GM19351 (cell line): ENCODE measurements around the gene ADAMTS15.

Source experiments
- ATAC-seq: cut with Tn5 transposase; IDR thresholded peaks from one replicate; pipeline ENCODE4 v1.9.1; 2021; ENCODE audit warnings: mild to moderate bottlenecking, moderate library complexity; ENCODE audit not compliant: unreplicated experiment

Gene ADAMTS15

DNA sequence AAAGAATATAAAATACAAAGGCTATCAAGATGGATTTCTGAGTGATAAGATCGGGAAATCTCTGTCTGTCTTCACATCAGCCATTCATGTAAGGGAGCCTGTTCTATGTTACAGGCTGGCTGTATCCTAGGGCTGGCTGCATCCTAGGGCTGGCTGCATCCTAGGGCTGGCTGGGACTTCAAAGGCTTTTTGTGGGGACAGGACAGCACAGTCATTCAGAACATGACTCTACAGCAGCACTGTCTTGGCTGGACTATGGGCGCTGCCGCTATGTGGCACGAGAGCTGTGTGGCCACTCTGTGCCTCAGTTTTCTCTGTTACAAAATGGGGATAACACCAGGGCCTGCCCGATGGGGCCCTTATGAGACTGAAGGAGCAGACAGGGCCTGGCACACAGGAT lies 30.2 kb upstream of the ADAMTS15 start:
- ATAC-seq, result no peak

DNA sequence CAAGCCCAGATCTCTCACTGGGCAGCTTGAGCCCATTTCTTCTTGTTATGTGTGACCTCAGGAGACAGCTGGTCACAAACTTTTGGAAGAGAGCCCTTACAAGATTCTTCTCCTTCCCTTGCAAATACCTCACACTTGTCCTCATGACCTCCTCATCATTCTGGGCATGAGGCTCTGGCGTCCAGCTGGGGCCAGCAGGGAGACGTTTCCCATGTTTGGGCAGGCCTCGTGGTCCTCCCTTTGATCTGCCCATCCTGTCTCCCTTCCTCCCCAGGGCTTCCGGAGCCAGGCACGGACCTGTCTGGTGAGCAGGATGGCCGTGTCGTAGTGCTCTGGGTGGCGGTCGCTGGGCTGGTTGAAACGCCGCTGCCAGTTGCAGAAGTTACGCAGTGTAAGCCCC lies 29.7 kb upstream of the ADAMTS15 start:
- ATAC-seq, result no peak

DNA sequence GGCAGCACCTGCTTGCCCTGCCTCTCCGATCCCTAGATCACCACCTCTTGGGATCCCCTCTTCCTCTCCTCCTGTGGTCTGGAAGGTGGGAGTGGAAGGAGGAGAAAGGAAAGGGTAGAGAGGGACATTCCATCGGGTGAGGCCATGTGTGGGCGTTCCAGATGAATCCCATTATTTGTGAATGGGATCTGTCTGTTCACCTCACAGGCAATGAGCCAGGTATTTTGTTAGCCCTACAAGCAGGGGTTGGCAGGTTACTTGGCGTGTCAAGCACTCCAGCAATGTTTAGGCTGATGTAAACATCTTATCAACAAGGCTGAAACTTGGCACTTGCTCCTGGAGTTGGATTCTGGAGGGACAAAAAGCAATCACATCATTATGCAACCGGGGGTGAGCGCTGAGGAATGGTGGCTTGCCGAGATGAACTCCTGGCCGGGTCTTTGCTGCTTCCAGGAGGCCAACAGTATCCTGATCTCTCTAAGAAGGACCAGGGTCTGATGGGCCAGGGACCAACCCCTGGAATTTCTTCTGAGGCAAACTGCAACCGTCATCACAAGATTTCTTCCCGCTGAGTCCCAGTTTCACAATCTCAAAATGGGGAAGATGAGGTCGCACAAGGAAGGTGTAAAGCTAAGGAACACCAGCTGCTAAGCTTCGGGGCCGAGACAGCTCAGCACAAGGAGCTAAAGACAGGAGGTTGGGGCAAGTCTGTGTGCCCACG lies 27.8 kb upstream of the ADAMTS15 start:
- no peak for ATAC-seq

DNA sequence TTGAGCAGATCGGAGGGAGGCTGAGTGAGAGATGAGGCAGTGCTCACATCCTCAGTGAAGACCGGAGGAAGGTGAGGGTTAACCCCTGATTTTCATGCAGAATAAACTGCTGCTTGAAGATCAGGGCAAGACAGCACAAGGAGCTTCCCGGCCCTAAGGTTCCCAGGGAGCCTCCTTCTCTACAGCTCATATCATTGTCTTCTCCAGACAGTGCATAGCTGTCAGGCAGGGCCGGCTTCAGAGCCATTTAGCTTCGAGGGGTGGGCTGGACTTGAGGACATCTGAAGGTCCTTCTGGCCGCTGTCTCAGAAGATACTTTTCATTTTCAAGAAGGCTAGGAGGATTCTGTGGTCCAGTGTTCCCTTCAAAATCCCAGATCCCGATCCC lies 27.3 kb upstream of the ADAMTS15 start:
- no peak for ATAC-seq

DNA sequence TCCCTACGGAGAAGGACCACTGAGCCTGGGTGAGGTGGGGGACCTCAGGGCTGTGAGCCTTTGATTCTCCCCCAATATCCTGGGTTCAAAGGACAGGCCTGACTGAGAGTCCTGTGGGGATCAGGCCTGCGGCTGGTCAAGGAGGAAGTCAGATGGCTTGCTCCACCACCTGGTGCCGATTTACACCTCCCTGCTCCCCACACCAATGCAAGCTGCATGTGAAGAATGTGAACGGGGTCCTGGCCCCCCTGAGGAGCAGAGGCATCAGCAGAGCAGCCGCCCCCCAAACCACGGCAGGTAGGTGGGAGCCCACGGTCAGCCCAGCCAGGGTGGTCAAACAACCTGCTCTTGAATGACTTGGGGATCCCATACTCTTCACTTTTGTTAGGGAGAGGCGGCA lies 26.7 kb upstream of the ADAMTS15 start:
- no peak for ATAC-seq

DNA sequence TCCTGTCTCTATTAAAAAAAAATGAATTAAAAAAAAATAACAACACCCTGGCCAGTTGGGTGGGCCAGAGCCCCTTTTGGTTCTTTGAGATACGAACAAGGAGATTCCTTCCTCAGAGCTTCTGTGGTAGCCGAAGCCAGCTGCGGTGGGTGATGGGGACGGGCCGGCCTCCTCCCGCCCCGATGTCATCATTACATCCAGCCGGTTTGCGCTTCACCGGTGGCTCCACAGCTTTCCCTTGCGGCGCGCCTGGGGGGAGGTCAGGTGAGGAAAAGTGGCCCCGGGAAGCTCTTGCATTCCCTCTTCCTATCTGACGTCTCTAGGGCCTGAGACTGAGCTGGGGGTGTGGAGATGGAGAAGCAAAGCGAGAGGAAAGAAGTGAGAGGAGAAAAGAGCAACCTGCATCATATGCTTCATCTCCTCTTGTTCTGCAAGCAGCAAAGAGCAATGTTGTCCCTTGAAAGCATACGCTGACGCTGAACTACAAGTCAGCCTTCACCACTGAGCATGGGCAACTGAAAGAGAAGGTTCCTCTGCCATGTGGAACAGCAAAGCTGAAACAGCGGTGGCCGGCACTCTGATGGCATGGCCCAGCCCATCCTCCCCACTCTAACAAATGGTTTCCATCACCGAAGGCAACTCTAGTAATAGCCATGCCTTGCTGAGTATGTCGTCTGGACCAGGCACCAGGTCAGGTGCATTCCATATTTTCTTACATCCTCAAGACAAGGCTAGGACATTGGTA lies 26.0 kb upstream of the ADAMTS15 start:
- no peak for ATAC-seq

DNA sequence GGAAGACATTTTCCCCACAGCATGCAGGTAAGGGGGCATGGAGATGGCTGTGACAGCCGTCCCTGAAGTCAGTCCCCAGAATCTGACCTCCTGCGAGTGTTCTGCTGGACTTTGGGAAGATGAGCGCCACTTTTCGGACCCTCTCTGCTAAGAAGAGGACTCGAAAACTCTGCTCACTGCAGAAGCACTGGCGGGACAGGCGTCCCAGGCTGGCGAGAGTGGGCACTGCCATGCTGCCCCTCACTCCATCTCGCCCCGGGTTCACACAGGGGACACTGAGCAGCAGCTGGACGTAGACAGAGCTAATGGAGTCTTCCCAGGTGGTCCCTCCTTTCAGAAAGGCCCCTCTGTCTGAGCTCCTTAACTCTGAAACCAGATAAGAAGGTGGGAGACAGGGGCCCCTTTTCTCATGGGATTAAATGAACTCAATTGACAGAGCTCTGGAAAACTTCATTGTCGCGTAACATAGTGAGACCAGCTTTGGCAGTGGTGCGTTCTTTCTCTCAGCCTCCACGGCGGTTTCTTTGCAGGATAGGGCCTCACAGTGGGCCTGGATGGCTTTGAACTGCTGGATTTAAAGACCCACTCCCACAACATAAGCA lies 24.8 kb upstream of the ADAMTS15 start:
- no peak for ATAC-seq

DNA sequence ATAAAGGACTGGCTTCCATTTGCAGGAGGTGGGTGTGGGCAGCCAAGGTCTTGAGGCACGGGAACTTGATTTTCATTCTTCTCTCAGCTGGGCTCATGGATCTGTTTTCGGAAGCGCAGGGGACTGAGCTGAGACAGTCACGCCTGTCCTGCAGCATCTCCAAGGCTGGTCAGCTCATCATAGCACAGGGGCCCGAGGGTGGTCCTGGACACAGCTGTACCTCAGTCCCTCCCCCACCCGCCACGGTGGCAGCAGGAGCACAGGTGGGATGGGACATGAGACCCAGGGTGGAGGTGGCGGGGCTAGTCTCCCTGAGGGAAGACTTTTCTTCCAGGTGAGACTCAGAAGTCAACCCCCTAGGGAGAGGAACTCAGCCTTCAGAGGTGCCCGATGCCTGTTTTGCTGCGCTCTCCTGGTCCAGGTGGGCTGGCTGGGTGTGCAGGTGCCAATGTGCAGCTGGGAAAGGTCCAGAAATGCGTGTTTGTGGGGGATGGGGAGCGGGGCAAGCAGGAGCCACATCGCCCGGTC lies 23.8 kb upstream of the ADAMTS15 start:
- ATAC-seq, result no peak

DNA sequence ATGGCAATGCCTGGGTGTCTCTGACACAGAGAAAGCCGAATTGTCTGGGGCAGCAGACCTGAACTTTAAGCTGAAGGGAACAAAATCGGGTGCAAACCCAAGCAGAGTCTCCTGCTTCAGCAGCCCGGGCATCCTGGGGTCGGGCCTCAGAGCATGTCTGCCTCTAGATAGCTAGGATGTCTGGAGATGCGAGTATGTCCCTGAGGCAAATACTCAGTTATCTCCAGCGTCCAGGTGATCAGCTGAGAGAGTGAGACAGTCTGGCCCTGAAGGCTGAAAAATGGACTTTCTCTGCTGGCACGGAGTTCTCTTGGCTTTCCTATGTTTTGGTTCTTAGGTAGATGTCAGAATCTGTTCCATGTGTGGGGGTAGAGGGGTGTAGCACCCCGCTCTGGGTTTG lies 23.3 kb upstream of the ADAMTS15 start:
- ATAC-seq, result no peak

DNA sequence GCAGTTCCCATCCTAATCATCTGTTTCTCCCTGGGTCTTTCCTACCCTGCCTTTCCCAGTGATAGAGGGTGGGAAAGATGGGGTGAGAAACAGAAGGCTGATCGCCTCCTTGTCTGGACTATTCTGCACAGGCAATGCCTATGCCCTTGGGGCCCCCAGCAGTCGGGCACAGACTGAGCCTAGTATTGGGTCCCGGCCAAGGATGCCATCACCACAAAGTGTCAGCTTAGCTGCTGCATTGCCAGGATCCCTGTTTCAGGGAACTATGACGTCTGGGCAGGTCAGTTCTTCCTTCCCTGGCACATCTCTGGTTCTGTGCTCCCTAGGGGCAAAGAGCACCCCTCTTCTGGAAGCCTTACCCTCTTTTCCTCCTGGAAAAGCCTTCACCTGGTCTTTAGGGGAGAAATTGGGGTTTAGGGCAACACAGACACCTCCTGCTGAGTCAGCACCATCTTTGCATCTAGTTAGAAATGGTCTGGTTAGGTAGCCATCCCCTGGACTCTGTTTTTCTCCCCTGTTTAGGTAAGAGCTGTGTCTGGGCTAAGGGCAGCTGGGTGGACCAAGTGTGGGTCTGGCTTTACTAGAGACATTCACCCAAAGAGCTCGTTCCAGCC lies 22.1 kb upstream of the ADAMTS15 start:
- no peak for ATAC-seq

DNA sequence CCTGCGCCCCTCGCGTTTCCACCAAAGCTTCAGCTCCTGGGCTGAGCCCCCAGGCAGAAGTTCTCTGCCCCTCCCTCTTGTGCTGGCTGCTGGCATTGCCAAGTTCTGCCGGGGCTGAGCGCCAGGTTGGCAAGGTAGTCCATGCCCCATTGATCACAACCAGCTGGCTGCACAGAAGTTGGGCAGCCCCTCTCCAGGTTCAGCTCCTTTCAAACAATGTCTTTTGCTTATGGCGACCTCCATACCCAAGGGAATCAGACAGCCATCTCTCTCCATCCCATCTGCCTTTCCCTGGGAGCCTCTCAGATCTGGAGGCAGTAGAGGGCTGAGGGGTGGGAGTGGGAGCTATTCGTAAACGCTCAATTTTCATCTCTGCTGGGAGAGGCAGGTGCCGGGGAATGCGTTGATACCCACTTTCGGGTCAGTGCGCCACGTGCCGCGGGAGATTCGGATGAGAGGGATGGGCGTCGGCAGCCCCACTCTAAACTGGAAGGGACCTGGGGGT lies 21.6 kb upstream of the ADAMTS15 start:
- no peak for ATAC-seq

DNA sequence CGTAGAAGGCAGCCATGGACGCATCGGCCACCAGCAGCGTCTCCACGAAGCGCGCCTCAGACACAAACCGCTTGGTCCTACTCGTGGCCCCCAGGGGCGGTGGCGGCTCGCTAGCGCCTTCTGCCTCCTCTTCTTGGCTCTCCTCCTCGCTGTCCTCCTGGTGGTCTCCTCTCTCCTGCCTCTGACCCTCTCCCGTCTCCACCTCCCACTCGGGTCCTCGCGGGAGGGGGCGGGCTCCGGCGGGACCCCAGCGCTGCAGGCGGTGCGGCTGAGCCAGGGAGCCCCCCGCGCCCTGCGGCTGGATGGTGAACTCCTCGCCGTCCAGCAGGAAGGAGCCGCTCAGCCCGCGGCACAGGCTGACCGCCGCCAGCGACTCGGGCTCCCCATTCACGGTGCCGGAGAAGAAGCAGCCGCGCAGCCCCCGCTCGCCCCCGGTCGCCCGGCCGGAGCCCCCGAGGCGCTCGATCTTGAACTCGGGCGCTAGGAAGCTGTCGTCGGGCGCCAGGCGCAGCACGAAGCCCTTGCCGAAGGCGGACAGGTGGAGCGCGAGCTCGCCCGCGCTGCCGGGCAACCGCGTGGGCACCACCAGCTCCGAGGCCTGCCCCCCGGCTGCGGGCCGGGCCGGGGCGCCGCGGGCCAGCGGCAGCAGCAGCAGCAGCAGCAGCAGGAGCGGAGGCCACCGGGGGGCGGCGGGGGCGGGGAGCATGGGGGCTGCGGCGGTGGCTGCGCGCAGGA lies 20.7 kb upstream of the ADAMTS15 start:
- no peak for ATAC-seq

DNA sequence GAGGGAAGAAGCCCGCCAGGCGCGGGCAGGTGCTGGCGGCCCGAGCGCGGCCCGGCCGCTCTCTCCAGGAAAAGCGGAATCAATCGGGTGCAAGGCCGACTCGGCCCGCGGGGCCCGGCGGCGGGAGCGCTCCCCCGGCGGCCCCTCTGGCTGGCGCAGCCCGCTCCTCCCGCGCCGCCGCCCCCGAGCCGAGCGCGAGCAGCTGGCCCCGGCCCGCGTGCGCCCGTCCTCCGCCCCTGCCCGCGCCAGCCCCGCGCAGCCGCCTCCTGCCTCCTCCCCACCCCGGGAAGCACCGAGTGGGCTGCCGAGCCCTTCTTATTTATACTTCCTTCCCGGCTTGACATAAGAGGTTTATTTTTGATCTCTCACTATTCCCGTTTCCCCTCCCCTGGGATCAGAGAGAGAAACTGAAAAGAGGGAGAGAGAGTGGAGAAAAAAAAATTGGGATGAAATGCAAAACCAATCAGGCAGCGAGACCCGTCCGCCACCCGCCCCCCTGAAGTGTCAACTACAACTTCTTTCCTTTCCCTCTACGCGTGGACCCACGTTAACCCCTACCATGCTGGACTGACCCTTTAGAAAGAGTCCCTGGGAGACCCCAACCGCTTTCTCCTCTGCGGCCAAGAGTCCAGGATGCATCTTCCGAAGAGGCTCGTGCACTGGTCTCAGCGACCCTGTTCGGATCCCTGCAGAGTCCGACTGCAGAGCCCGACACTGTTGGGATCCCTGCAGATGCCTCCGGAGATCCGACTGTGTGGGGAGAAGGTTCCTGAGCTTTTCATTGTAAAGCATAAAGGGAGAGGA lies 19.9 kb upstream of the ADAMTS15 start, which contains the start of gene ADAMTS8:
Gene ADAMTS8 (minus strand): TSS at position 294 of the 804 bp plus-strand sequence. CDS start 323 bp downstream, outside the sequence.
- no peak for ATAC-seq

DNA sequence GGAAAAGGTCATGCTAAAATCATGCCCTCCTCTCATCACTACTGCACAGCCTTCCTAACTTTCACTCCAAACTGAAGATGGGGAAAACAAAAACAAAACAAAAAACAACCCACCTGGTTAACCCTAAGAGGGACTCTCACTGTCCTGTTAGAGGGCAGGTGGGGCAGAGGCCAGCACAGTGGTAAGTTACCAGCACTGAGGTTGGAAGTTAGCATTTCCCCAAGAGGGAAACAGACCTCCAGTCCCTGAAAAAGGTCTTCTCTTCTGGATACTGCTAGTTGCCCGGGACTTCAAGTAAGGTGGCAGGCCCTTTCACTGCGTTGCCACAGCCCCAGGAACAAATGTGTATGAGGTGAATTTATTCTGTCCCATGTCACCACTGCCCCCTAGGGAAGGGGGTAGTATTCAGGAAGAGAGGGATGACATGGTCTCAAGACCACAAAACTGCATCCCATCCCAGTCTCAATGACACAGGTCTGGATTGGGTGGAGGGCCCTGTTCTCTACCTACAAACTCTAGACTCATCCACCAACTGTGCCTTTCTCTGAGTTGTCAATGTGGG lies 19.2 kb upstream of the ADAMTS15 start:
- ATAC-seq, result no peak

DNA sequence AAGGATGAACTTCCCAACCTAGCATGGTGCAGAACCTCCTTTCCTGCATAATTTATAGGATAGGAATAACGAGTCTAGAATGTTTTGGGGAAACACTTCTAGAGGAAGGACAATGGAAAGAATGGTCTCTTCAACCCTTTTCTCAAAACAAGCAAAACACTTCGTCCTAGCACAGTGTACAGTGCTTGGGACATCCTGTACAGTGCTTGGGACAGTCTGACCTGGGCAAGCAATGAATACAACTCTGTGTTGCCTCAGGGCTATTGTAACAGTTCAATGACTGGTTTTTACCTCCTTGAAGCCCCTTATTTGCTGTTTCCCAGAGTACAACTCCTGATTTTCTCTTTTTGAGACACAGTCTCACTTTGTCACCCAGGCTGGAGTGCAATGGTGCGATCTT lies 18.5 kb upstream of the ADAMTS15 start:
- no peak for ATAC-seq

DNA sequence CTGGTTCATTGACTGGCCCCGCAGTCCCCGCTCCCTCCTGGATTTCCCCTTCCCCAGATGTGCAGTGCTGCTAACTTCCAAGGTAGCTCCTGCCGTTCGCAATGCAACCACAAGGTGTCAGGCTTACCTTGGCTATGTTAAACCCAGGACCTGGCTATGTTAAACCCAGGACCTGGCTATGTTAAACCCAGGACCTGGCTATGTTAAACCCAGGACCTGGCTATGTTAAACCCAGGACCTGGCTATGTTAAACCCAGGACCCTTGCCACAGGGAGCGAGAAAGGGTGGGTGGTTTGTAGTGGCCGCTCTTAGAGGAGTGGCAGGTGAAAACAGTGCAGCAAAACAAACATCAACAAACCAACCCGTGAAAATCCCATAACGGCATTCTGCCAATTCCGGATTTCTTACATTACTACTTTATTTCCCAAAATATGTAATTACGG lies 17.1 kb upstream of the ADAMTS15 start:
- peak; percentile 40 for ATAC-seq

DNA sequence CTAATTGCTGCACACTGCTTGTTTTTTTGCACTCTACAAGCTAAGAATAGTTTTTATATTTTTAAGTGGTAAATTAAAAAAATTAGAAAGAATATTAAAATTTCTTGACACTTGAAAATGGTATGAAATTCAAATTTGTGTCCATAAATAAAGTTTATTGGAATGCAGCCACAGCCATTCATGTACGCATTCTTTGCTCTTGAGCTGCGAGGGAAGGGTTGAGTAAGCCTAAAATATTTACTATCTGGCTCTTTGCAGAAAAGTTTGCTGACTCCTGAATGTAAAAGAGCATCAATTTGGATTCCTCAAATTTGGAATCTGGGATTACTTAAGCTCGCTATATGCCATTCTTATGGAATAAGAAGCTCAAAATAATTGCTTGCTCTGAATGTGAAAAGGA lies 16.6 kb upstream of the ADAMTS15 start:
- no peak for ATAC-seq

DNA sequence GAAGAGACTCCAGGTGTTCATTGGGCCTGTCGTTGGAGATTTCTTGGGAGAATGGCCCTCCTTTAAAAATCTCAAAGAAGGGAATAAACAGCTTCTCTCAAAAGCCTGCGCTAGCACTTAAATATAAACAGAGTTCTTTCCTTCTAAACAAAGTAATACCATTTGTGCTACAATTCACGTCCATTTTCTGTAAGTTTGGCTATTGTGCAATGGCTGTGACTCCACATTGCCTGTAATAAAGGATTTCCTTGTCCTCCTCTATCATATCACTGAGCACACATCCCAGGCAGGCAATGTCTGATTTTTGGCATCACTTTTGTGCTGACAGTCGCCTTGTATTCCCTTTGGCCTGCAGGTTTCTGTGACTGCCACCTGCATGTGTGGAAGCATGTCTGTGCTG lies 15.1 kb upstream of the ADAMTS15 start:
- ATAC-seq, result no peak

DNA sequence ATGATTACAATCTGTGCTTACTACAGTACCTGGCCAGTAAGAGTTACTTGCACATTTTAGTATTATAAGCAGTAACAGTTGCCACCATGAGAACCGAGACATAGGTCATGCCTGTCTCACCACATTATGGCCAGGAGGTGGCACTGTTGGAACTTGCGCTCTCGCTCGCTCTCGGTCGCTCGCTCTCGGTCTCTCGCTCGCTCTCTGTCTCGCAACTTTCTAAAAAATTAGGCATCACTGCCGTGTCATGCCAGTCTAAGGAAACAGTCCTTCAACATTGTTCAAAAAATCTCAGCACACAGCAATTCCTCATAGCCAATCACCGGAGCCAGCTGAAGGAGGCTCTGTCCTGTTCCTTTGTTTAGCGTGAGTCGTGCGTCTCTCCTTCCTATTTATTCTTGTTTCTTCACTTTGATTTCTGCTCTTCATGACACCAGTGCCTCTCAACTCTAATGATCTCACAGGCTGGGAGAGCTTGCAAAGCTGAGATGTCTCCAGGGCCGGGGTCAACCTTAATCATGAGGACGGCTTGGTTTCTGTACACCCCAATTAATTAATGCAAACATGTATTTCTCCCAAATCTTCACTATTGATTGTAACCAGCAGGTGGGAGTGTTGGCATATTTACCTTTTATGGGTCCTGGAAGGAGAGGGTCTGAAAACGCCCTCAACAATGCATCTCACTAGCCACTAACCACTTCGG lies 13.8 kb upstream of the ADAMTS15 start:
- ATAC-seq, result peak; percentile 95
